HEK293 (cell line): ENCODE measurements around the gene FPGS.

Source experiments
- TRIM28 ChIP-seq: IDR thresholded peaks from 2 replicates; pipeline ENCODE4 v1.6.1; 2011; ENCODE audit warnings: low read length, control low read depth, borderline replicate concordance
- ZBTB8A ChIP-seq: fragments of 450-650 bp; formaldehyde crosslinking; IDR thresholded peaks from 2 replicates; pipeline ENCODE4 v1.5.1; 2016; ENCODE audit warnings: missing biosample characterization, missing genetic modification characterization
- ZNF239 ChIP-seq: fragments of 450-650 bp; formaldehyde crosslinking; IDR thresholded peaks from 2 replicates; pipeline ENCODE4 v1.5.1; 2016; ENCODE audit warnings: missing biosample characterization, missing genetic modification characterization
- ZNF274 ChIP-seq, 2 experiments: fragments of 200-500 bp in 1 of 2; fragments of 450-650 bp in 1 of 2; sonication (Bioruptor generic) in 1 of 2; formaldehyde crosslinking in 1 of 2; IDR thresholded peaks; 2 replicates each; pipeline versions ENCODE4 v1.5.1 to v1.6.1; 2014 to 2016; ENCODE audit warnings: borderline replicate concordance in 1 of 2, inconsistent platforms in 1 of 2, low read length in 1 of 2, missing biosample characterization in 1 of 2, missing genetic modification characterization in 1 of 2
- ZNF350 ChIP-seq: fragments of 450-650 bp; formaldehyde crosslinking; IDR thresholded peaks from 2 replicates; pipeline ENCODE4 v1.5.0; 2017; ENCODE audit warnings: missing biosample characterization, mild to moderate bottlenecking, missing genetic modification characterization
- ZNF768 ChIP-seq: fragments of 450-650 bp; formaldehyde crosslinking; IDR thresholded peaks from 2 replicates; pipeline ENCODE4 v1.5.1; 2018; ENCODE audit warnings: missing biosample characterization, mild to moderate bottlenecking, missing genetic modification characterization
- ZNF830 ChIP-seq: fragments of 450-650 bp; IDR thresholded peaks from 2 replicates; pipeline ENCODE4 v1.5.0; 2018; ENCODE audit warnings: missing biosample characterization, missing genetic modification characterization, low read depth, mild to moderate bottlenecking, moderate library complexity
- ZNF843 ChIP-seq: fragments of 450-650 bp; formaldehyde crosslinking; IDR thresholded peaks from 2 replicates; pipeline ENCODE4 v1.5.1; 2016; ENCODE audit warnings: missing biosample characterization, missing genetic modification characterization
- TF ChIP-seq, protein P1 (sequence below): fragments of 450-650 bp; formaldehyde crosslinking; IDR thresholded peaks from 2 replicates; pipeline ENCODE4 v1.5.1; 2016; ENCODE audit warnings: missing biosample characterization, missing genetic modification characterization
- TF ChIP-seq, protein P2 (sequence below): fragments of 450-650 bp; formaldehyde crosslinking; IDR thresholded peaks from 2 replicates; pipeline ENCODE4 v1.5.1; 2016; ENCODE audit warnings: missing biosample characterization, missing genetic modification characterization
- TF ChIP-seq, protein P3 (sequence below): fragments of 450-650 bp; formaldehyde crosslinking; conservative IDR thresholded peaks from 2 replicates; pipeline ENCODE4 v1.5.1; 2016; ENCODE audit warnings: low read depth, missing biosample characterization, missing genetic modification characterization

DNA sequence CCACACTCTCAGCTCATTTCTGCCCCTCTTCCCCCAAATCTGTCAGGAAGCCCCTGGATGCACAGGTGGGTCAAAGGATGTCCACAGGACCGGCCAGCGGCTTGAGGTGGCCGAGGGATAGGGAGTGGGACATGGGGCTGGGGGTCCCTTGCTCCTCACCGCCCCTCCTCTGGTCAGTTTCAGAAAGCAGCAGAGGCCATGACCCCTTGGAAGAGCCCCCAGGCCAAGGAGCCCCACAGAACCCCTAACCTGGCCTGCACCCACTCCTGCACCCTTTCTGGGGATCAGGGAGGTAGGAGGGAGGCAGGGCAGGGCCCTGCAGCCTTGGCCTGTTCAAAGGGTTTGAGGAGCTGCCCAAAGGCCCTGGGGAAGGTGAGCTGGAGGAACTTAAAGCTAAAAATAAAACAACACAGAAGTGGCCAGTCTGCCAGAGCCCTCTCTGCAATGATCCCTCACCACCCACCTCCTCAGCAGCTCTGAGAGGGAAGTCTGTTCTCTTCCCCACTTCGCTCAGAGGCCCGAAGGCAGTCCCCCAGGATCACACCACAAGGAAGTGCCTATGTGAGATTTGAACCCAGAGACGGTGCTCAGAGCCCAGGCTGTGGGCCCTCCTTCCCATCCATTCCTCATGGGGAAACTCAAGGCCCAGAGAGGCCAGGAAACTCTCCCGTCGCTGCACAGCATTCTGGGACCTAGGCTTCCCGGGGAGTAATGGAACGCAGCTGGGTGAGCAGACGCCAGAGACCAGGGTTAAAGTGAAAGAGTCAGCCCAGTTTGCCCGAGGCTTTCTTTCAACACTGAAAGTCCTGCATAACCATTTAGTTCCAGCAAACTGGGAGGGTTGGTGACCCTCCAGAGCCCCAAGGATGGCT is 50.9 kb downstream of the FPGS start:
- 0 out of 2 replicates have a peak, but pooled peaks have one; percentile 40 for TF ChIP-seq ZNF768 (tag by site-specific recombination)
- TF ChIP-seq, protein P1, sequence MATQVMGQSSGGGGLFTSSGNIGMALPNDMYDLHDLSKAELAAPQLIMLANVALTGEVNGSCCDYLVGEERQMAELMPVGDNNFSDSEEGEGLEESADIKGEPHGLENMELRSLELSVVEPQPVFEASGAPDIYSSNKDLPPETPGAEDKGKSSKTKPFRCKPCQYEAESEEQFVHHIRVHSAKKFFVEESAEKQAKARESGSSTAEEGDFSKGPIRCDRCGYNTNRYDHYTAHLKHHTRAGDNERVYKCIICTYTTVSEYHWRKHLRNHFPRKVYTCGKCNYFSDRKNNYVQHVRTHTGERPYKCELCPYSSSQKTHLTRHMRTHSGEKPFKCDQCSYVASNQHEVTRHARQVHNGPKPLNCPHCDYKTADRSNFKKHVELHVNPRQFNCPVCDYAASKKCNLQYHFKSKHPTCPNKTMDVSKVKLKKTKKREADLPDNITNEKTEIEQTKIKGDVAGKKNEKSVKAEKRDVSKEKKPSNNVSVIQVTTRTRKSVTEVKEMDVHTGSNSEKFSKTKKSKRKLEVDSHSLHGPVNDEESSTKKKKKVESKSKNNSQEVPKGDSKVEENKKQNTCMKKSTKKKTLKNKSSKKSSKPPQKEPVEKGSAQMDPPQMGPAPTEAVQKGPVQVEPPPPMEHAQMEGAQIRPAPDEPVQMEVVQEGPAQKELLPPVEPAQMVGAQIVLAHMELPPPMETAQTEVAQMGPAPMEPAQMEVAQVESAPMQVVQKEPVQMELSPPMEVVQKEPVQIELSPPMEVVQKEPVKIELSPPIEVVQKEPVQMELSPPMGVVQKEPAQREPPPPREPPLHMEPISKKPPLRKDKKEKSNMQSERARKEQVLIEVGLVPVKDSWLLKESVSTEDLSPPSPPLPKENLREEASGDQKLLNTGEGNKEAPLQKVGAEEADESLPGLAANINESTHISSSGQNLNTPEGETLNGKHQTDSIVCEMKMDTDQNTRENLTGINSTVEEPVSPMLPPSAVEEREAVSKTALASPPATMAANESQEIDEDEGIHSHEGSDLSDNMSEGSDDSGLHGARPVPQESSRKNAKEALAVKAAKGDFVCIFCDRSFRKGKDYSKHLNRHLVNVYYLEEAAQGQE, result no peak
- TF ChIP-seq TRIM28, result no peak
- TF ChIP-seq, protein P2, sequence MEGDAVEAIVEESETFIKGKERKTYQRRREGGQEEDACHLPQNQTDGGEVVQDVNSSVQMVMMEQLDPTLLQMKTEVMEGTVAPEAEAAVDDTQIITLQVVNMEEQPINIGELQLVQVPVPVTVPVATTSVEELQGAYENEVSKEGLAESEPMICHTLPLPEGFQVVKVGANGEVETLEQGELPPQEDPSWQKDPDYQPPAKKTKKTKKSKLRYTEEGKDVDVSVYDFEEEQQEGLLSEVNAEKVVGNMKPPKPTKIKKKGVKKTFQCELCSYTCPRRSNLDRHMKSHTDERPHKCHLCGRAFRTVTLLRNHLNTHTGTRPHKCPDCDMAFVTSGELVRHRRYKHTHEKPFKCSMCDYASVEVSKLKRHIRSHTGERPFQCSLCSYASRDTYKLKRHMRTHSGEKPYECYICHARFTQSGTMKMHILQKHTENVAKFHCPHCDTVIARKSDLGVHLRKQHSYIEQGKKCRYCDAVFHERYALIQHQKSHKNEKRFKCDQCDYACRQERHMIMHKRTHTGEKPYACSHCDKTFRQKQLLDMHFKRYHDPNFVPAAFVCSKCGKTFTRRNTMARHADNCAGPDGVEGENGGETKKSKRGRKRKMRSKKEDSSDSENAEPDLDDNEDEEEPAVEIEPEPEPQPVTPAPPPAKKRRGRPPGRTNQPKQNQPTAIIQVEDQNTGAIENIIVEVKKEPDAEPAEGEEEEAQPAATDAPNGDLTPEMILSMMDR (tag by site-specific recombination), result no peak
- TF ChIP-seq ZNF830, result no peak
- no peak for TF ChIP-seq ZNF843
- no peak for TF ChIP-seq ZNF274 (IDR thresholded peaks at IDR 0.05; ENCODE audit: low read length)
- TF ChIP-seq ZNF274 (tag by site-specific recombination; IDR thresholded peaks at IDR 0.05; ENCODE audit: borderline replicate concordance), result no peak
- TF ChIP-seq, protein P3, sequence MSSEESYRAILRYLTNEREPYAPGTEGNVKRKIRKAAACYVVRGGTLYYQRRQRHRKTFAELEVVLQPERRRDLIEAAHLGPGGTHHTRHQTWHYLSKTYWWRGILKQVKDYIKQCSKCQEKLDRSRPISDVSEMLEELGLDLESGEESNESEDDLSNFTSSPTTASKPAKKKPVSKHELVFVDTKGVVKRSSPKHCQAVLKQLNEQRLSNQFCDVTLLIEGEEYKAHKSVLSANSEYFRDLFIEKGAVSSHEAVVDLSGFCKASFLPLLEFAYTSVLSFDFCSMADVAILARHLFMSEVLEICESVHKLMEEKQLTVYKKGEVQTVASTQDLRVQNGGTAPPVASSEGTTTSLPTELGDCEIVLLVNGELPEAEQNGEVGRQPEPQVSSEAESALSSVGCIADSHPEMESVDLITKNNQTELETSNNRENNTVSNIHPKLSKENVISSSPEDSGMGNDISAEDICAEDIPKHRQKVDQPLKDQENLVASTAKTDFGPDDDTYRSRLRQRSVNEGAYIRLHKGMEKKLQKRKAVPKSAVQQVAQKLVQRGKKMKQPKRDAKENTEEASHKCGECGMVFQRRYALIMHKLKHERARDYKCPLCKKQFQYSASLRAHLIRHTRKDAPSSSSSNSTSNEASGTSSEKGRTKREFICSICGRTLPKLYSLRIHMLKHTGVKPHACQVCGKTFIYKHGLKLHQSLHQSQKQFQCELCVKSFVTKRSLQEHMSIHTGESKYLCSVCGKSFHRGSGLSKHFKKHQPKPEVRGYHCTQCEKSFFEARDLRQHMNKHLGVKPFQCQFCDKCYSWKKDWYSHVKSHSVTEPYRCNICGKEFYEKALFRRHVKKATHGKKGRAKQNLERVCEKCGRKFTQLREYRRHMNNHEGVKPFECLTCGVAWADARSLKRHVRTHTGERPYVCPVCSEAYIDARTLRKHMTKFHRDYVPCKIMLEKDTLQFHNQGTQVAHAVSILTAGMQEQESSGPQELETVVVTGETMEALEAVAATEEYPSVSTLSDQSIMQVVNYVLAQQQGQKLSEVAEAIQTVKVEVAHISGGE (tag by site-specific recombination), result no peak
- TF ChIP-seq ZNF239 (tag by site-specific recombination), result no peak
- no peak for TF ChIP-seq ZBTB8A (tag by site-specific recombination)
- TF ChIP-seq ZNF350 (tag by site-specific recombination), result no peak
